Upper lobe of left lung (tissue), 4 donors: ENCODE data around the gene IAPP.

Experiments
- CTCF ChIP-seq, 6 experiments: fragments of 450-650 bp in 4 of 6; fragments of 200-600 bp in 2 of 6; sonication (generic) in 2 of 6; IDR thresholded peaks; one replicate each; pipeline ENCODE4 v1.5.1; 2016 to 2019; ENCODE audit warnings: antibody characterized with exemption in 6 of 6
- EP300 ChIP-seq, 4 donors: sonication (generic); formaldehyde crosslinking; IDR thresholded peaks; one replicate each; pipeline ENCODE4 v1.5.1; 2017; ENCODE audit warnings: antibody characterized with exemption in 4 of 4, control low read depth in 2 of 4
- POLR2AphosphoS5 ChIP-seq, 2 donors: sonication (generic); formaldehyde crosslinking; IDR thresholded peaks; one replicate each; pipeline ENCODE4 v1.5.1; 2017; ENCODE audit warnings: antibody characterized with exemption in 2 of 2

GRCh38 chr12:21416511-21417121 is 43.9 kb downstream of the IAPP start:
- TF ChIP-seq EP300 (IDR thresholded peaks at IDR 0.05) (no peak), POLR2AphosphoS5 (IDR thresholded peaks at IDR 0.05) (no peak), CTCF (IDR thresholded peaks at IDR 0.05) (no peak)
